KOPT-K1 (cell line): ENCODE measurements around the gene BARHL1.

Experiments used
- H3K27ac ChIP-seq: fragments of 200-600 bp; sonication (generic); 2 replicates; pipeline ENCODE4 v1.5.1; 2016; ENCODE audit warnings: antibody characterized with exemption, mild to moderate bottlenecking, low read depth, low read length; ENCODE audit not compliant: poor library complexity, severe bottlenecking
- H3K36me3 ChIP-seq: fragments of 200-600 bp; sonication (generic); 2 replicates; pipeline ENCODE4 v1.5.1; 2017; ENCODE audit warnings: antibody characterized with exemption, mild to moderate bottlenecking, low read length, moderate library complexity; ENCODE audit not compliant: insufficient read depth
- H3K9me3 ChIP-seq: fragments of 200-600 bp; sonication (generic); 2 replicates; pipeline ENCODE4 v1.5.1; 2017; ENCODE audit warnings: antibody characterized with exemption, low read length, mild to moderate bottlenecking; ENCODE audit not compliant: insufficient read depth, poor library complexity, severe bottlenecking

The BARHL1 gene

DNA sequence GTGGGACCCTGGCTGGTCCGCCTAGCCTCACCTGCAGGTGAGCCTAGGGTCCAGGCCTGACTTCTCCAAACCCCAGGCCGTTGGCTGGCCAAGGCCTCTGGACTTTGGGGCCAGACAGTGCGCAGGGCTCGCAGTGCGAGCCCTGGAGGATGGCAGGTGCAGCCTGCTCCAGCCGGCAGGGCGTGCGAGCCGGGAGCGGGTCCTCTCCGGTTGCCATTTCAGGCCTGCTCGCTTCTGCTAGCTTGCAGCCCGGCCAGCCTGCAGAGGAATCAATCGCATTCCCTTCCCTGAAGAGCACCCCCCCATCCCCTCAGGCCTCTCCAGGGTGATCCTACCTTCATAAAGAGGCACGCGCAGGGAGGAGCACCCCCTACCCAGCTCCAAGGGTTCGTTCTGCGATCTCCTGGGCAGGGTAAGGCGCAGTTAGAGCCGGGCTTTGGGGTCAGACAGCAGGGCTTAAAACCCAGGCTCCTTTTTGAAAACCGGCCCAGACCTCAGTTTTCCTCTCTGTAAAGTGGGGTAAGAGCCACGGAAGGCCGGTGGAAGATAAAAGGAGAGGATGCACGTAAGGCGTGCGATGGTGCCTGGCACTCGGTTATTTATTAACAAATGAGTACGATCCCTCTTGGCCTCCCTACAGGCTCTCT, 6.2 kb downstream of the BARHL1 start:
- Histone ChIP-seq H3K36me3 (peaks cover 7% of the 10 kb centered on the region; the same call in 1 of the 2 replicates), H3K9me3 (no peaks in the 10 kb centered on the region), H3K27ac (no peak overlapping the region)

DNA sequence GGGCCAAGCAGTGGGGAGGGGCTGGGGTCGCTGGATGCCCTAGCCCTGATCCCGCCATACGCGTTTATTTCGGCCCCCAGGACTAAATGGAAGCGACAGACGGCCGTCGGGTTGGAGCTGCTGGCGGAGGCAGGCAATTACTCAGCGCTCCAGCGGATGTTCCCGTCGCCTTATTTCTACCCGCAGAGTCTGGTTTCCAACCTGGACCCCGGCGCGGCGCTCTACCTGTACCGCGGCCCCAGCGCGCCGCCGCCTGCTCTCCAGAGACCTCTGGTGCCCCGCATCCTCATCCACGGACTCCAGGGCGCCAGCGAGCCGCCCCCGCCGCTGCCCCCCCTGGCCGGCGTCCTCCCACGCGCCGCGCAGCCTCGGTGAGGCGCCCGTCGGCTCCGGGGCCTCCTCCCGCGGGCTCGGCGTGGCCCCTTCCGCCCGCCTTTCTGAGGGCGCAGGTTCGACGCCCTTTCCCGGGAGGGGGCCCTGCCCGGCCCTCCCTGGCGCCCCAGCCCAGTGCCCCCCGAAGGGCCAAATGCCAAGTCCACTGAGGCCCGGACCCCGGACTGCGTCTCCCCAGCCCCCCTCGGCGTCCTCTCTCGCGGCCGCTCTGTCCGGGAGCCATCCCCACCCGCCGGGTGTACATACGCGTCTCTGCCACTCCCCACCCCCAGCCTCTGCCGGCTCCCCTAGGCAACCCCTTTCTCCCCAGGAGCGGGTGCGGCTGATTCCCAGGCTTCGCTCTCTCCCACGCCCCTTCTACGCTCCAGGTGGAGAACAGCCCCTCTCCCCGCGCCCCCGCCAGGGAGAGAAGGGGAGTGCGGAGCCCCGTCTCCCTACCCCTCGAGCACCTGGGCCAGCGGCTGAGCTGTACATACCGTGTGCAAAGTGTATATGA, 7.0 kb downstream of the BARHL1 start:
- H3K9me3 ChIP-seq: no peaks in the 10 kb centered on the region
- peaks cover 11% of the 10 kb centered on the region for H3K36me3 ChIP-seq
- H3K27ac ChIP-seq: no peak overlapping the region

DNA sequence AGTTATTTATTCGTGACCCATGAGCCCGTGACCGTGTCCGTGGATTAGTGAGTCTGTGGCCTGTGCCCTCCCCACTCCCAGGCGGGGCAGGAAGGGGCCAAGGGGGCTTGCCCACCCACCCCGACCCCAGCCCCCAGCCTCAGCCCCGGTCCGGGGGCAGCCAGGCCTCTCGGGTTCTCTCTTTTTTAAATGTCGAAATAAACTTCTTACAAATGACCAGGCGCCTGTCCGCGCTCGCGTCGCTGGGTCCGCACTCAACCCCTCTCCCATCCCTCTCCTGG, 7.6 kb downstream of the BARHL1 start:
- H3K9me3 ChIP-seq: no peaks in the 10 kb centered on the region
- H3K27ac ChIP-seq: no peak overlapping the region
- peaks cover 17% of the 10 kb centered on the region for H3K36me3 ChIP-seq

DNA sequence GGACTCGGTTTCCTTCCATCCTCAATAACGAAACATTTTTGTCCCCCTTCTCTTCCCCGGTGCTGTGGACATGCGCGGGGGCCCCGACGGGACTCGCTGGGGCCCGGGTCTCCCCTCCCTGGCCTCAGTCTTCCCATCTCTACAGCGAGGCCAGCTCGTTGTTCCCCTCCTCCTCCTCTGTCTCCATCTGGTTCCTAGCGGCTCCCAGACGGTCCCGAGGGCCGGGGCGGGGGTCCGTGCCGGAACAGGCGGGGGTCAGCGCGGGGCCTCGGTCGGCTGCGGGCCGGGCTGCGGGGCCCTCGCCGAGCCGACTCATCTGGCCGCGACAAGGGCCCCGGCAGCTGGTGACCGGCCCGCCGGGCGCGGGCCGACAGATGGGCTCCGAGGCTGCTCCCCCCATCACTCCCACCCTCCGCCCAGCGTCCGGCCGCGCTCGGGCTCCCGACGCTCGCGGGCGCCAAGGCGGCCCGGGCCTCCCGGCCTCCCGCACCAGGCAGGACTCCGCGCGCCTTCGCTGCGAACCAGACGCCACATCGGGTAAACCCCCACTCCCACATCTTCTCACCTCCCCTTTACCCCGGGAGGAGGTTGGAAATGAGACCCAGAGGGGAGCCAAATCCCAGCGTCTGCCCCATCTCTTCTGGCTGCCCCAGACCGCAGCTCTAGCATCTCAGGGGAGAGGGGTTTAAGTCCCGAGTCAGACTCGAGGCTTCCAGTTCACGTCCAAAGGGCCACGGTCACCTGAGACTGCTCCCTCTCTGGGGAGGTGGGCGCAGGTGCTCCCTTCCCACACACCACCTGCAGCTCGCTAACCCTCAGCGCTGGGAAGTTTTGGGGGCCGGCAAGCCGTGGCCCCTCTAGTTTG, 8.1 kb downstream of the BARHL1 start:
- Histone ChIP-seq H3K27ac (no peak overlapping the region), H3K36me3 (peaks cover 23% of the 10 kb centered on the region), H3K9me3 (no peaks in the 10 kb centered on the region)

DNA sequence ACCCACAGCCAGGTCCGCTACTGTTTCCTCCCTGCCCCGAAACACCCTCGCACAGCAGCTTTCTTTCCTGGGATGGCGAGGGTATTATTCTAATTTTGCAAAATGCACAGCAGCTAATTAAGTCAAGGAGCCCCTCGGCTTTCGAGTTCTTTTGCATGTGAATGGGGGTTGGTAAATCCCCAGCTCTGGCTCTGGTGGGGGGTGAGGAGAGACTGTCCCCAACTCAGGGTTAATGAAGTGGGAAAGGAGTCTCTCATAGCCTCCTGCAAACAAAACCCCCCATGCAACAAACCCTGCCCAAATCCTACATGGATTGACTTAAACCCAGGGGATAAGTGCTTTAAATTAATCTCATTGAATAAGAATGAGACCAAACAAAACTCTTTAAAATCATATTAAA, 8.8 kb downstream of the BARHL1 start:
- Histone ChIP-seq H3K27ac (no peak overlapping the region), H3K36me3 (peaks cover 30% of the 10 kb centered on the region)

DNA sequence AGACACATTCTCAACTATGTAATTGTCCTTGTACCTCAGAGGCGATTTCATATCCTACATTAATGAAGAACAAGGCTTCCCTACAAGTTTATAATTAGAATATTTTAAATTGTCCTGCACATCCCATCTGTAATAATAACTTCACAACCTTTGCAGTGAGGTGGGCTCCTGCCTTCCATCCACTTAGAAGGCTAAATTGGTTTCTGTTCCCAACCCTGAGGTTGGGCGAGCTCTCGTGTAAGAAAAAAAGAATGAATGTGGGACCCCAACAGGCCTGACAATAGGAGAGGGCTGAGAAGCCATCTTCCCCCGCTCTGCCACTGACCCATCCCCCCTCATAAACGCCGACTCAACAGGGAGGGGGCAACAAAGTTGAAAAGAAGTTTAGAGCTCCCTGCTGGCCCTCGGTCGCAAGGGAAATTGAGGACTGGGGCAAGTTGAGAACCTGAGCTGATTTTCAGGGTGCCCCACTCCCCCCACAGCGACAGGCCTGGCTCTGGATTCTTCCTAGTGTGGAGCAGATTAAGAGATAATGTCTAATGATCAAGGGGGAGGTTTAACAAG, 9.4 kb downstream of the BARHL1 start:
- Histone ChIP-seq H3K36me3 (peaks cover 36% of the 10 kb centered on the region), H3K9me3 (no peaks in the 10 kb centered on the region), H3K27ac (no peak overlapping the region)

More for the DNA sequence above, 8.8 kb downstream of the BARHL1 start:
- H3K9me3 ChIP-seq: no peaks in the 10 kb centered on the region

DNA sequence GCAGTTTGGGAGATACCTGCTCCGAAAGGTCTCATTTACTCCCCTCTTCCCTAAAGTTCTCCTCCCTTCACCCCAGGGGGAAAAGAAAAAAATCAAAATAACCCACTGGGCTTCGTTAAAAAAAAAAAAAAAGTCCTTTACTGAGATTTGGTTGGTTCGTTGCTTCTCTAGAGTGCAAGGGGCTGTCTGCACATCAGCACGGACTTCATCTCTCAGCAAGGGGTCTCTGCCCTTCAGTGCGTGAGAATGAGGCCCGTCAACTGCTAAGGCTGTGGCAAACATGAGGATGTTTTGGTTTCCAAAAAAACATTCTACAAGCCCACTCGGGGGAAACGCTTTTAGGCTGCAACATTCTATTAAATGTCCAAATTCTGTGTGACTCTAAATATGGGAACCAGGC, 10.0 kb downstream of the BARHL1 start:
- H3K9me3 ChIP-seq: no peaks in the 10 kb centered on the region
- no peak overlapping the region for H3K27ac ChIP-seq
- peaks cover 40% of the 10 kb centered on the region for H3K36me3 ChIP-seq

DNA sequence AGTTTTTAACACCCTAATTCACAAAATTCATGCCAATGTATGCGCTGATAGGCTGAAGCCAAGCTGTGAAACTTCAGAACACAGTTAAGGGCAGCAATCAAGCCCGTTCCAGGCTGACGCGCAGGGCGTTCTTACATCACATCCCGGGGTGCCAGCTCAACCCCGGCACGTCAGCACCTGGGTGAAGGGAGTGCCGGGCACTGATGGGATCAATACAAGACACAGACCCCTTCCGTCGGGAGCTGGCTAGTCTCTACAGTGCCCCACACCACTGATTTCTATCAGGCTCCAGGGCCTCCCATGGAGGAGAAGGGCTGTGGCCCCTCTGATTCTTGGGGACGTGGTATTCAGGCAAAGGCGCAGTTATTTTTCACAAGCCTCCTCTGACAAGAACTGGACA, 12.0 kb downstream of the BARHL1 start:
- H3K27ac ChIP-seq: no peak overlapping the region
- peaks cover 51% of the 10 kb centered on the region for H3K36me3 ChIP-seq
- no peaks in the 10 kb centered on the region for H3K9me3 ChIP-seq

DNA sequence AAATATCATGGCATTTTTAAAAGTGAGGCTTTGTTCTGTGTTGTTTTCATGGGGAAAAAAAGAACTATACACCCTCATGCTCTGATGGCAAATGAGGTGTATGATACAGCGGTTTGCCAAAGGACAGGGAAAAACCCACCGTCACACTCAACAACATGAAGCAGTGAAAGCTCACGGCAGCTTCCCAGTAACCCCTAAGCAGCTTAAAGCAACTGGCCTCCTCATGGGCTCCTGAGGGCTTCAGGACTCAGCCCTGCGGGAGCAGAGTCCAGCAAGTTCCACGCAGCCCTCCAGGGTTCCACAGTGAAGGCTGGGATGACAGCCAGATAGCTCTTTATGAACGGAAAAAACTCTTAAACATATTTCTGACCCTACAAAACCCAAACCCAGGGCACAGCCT, 12.9 kb downstream of the BARHL1 start:
- Histone ChIP-seq H3K27ac (no peak overlapping the region), H3K9me3 (no peaks in the 10 kb centered on the region), H3K36me3 (peaks cover 59% of the 10 kb centered on the region)

DNA sequence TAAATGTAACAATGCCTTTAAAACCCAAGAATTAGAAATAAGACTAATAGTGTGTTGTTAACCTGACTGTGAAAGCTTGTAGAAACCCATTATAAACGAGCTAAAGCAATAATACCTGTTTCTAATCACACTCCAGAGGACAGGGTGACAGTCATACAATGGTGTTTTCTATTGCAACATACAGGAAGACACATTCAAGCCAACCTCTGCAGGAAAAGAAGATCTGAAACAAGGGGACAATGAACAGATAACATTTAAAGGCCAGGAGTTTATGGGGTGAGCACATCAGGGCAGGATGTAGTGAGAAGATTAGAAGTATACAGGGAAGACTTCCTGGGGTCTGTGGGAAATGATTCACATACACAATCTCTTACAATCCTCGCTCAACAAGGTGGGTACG, 13.8 kb downstream of the BARHL1 start:
- Histone ChIP-seq H3K36me3 (peaks cover 68% of the 10 kb centered on the region), H3K27ac (no peak overlapping the region), H3K9me3 (no peaks in the 10 kb centered on the region)

DNA sequence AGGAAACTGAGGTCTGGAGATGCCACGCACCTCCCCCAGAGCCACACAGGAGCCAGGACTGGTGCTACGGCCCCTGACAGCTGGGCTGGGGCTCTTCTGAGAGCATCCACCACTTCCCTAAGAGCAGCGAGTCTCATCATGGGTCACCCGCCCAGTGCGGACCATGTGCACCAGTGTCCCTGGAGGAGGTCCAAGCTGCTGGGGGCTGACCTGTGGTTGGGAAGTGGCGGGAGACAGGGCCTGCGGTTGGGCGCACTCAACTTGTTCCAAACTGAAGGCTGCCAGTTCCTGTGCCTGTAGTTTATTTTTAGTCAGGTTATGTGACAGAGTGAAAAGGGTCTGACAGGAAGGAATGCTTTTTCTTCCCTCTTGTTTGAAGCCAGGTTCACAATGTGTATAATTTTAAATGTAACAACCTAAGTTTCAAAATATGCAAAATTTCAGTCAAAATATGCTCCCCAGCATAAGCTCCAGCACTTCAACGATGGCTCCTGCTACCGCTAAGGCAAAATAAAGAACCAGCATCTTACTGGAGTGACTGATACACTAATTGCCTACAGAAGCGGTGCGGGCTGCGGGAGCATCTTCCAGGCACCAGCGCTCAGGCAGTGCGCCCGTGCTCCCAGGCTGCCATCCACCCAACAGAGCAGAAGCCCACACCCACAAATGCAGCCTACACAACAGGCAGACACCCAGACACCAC, 14.8 kb downstream of the BARHL1 start:
- Histone ChIP-seq H3K36me3 (peaks cover 79% of the 10 kb centered on the region), H3K27ac (no peak overlapping the region), H3K9me3 (no peaks in the 10 kb centered on the region)

DNA sequence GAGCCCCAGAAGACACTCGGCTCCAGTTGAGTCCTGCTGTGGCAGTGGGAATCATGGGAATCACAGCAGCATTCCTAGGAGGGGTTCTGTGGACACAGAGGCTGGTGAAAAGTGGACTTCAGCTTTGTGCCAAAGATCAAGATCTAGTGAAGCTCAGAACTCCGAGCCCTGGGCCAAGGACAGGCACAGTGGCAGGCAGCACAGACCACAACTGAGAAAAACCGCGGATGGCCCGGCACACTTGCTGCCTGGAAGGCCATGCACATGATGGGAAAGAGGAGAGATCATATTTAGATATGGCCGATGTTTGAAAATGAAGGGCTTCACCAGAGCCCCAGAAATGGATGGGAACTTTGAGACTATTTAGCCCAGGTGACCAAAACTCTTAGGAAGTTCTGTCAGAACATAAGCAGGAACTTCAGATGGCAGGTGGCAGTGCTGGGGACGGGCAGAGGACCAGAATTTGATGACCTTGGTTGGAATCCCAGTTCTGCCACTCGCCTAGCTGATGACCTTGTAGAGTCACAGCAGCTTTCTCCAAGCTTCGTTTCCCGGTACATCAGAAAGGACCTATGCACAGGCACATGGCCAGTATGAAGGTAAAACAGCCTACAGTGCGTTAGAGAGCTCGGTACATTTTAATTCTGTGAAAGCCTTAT, 18.0 kb downstream of the BARHL1 start:
- Histone ChIP-seq H3K9me3 (no peaks in the 10 kb centered on the region), H3K27ac (no peak overlapping the region), H3K36me3 (peaks cover 85% of the 10 kb centered on the region)

DNA sequence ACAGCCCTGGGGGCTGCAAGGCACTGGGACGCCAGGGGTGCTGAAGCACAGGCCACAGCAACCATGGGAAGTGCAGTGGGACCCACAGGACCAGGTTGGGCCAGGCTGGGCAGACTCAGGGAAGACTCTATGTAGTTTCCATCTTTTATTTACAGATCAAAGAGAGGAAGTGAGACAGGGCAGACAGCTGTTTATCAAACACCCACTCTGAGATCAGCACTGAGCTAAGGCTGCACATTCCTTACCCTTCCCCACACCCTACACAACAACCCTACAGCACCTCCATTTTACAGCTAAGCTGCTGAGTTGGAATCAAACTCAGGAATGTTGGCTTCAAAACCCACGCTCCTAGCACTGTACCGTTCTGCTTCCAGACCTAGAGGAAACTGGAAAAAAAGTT, 19.8 kb downstream of the BARHL1 start:
- no peaks in the 10 kb centered on the region for H3K9me3 ChIP-seq
- H3K36me3 ChIP-seq: peaks cover 84% of the 10 kb centered on the region

DNA sequence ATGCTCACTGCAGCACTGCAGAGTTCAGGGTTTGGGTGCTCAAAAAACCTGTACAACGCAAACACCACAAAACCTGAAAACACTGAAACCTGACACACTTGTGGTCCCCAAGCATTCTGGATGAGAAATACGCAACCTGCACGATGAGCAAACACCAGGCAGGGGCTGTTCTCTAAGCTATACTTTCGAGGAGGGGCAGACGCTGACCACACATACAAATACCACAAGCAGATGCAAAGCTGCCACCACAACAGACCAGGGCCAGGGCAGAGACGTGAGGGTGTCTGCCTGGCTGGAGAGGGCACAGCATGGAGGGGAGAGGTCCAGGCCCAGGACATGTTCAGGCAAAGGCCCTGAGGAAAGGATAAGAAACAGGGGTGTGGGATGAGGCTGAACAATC, 23.0 kb downstream of the BARHL1 start:
- no peaks in the 10 kb centered on the region for H3K9me3 ChIP-seq
- no peak overlapping the region for H3K27ac ChIP-seq
- H3K36me3 ChIP-seq: peaks cover 94% of the 10 kb centered on the region

More for the DNA sequence above, 19.8 kb downstream of the BARHL1 start:
- no peak overlapping the region for H3K27ac ChIP-seq
